Activated naive CD8-positive, alpha-beta T cell treated with anti-CD3 and anti-CD28 coated beads, Interleukin-2, amount 50 U/mL, for 16 hours (primary cell): Measurements from ENCODE around the gene PGLYRP3.

ENCODE experiments used
- DNase-seq: peaks from one replicate; pipeline ENCODE4 v3.0.0-alpha.2; 2020; ENCODE audit warnings: low read depth, low spot score

The PGLYRP3 gene

GRCh38 chr1:153312570-153313186 lies at the start of gene PGLYRP3:
Gene PGLYRP3, minus strand, starts transcription at chr1:153312952. Its CDS starts 2,287 bp downstream, at chr1:153310665.
- no peak for DNase-seq

- no peak for DNase-seq
Measured at GRCh38 chr1:153362187-153362775, 49.5 kb upstream of the PGLYRP3 start.

- DNase-seq = no peak
Measured at GRCh38 chr1:153361480-153362109, 48.8 kb upstream of the PGLYRP3 start.

GRCh38 chr1:153360592-153361479 lies 48.1 kb upstream of the PGLYRP3 start:
- DNase-seq = no peak

GRCh38 chr1:153360190-153360589 lies 47.4 kb upstream of the PGLYRP3 start:
- no peak for DNase-seq

- DNase-seq = no peak
Measured at GRCh38 chr1:153359241-153359640, 46.5 kb upstream of the PGLYRP3 start.

GRCh38 chr1:153358691-153358975 lies 45.9 kb upstream of the PGLYRP3 start:
- no peak for DNase-seq

- no peak for DNase-seq
Measured at GRCh38 chr1:153357853-153358690, 45.3 kb upstream of the PGLYRP3 start, which contains the start of gene S100A9. Gene S100A9, plus strand, starts transcription at chr1:153357854. Its CDS starts 430 bp downstream, at chr1:153358284.

- DNase-seq = no peak
Measured at GRCh38 chr1:153357076-153357852, 44.5 kb upstream of the PGLYRP3 start.

- DNase-seq = no peak
Measured at GRCh38 chr1:153356392-153357075, 43.8 kb upstream of the PGLYRP3 start.

GRCh38 chr1:153355445-153356071 lies 42.8 kb upstream of the PGLYRP3 start:
- DNase-seq = no peak

GRCh38 chr1:153354515-153355193 lies 41.9 kb upstream of the PGLYRP3 start:
- DNase-seq = no peak

- no peak for DNase-seq
Measured at GRCh38 chr1:153353226-153353947, 40.6 kb upstream of the PGLYRP3 start.

- DNase-seq = peak; percentile 19
Measured at GRCh38 chr1:153352523-153352922, 39.8 kb upstream of the PGLYRP3 start.

- DNase-seq = no peak
Measured at GRCh38 chr1:153350321-153350957, 37.7 kb upstream of the PGLYRP3 start.

- no peak for DNase-seq
Measured at GRCh38 chr1:153349363-153350320, 36.9 kb upstream of the PGLYRP3 start.
